PFSK-1 (cell line): ENCODE measurements around the gene MMD.

Experiments used
- POLR2AphosphoS5 ChIP-seq: IDR thresholded peaks from 2 replicates; pipeline ENCODE4 v1.6.1; 2012; ENCODE audit warnings: low read depth, mild to moderate bottlenecking, control low read depth, low read length, moderate library complexity
- TAF1 ChIP-seq: IDR thresholded peaks from 2 replicates; pipeline ENCODE4 v1.6.1; 2012; ENCODE audit warnings: low read length, control low read depth, borderline replicate concordance; ENCODE audit not compliant: insufficient read depth
- TF ChIP-seq, protein P1 (sequence below), 2 experiments: IDR thresholded peaks; 2 replicates each; pipeline versions ENCODE4 v1.6.1 to v1.8.0; 2011 to 2012; ENCODE audit warnings: low read depth in 2 of 2, low read length in 2 of 2, control low read depth in 1 of 2, inconsistent platforms in 1 of 2, mild to moderate bottlenecking in 1 of 2, moderate library complexity in 1 of 2; ENCODE audit not compliant: insufficient read depth in 1 of 2

GRCh38 chr17:55416470-55417052 is 5.1 kb downstream of the MMD start:
- TF ChIP-seq POLR2AphosphoS5 = no peak
- no peak for TF ChIP-seq TAF1
- TF ChIP-seq, protein P1, sequence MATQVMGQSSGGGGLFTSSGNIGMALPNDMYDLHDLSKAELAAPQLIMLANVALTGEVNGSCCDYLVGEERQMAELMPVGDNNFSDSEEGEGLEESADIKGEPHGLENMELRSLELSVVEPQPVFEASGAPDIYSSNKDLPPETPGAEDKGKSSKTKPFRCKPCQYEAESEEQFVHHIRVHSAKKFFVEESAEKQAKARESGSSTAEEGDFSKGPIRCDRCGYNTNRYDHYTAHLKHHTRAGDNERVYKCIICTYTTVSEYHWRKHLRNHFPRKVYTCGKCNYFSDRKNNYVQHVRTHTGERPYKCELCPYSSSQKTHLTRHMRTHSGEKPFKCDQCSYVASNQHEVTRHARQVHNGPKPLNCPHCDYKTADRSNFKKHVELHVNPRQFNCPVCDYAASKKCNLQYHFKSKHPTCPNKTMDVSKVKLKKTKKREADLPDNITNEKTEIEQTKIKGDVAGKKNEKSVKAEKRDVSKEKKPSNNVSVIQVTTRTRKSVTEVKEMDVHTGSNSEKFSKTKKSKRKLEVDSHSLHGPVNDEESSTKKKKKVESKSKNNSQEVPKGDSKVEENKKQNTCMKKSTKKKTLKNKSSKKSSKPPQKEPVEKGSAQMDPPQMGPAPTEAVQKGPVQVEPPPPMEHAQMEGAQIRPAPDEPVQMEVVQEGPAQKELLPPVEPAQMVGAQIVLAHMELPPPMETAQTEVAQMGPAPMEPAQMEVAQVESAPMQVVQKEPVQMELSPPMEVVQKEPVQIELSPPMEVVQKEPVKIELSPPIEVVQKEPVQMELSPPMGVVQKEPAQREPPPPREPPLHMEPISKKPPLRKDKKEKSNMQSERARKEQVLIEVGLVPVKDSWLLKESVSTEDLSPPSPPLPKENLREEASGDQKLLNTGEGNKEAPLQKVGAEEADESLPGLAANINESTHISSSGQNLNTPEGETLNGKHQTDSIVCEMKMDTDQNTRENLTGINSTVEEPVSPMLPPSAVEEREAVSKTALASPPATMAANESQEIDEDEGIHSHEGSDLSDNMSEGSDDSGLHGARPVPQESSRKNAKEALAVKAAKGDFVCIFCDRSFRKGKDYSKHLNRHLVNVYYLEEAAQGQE (IDR thresholded peaks at IDR 0.05; ENCODE audit: insufficient read depth in 1 of 2, low read depth in 2 of 2, low read length in 2 of 2) = no peak
